ENCODE measurements around the gene SHROOM3. TPM values are rescaled to one million over a fixed set of nuclear protein-coding genes. Genes with fewer than 3 reads are reported as not detected.

The SHROOM3 gene
- total RNA-seq, 2 donors from 2014 or later: 18.1 to 21.8 TPM

GRCh38 chr4:76637712-76638361 is 202.8 kb downstream of the SHROOM3 start:
- Histone ChIP-seq H3K9ac (ENCODE audit: extremely low read depth, low read length, poor library complexity, severe bottlenecking) (no peak overlapping the region), H3K36me3 (ENCODE audit: control insufficient read depth, insufficient read depth, low read length) (no peaks in the 10 kb centered on the region), H3K4me3 (ENCODE audit: low read length) (no peak overlapping the region), H3K27ac (ENCODE audit: low read depth, low read length) (no peak overlapping the region), H3K9me3 (ENCODE audit: control insufficient read depth, low read length) (no peaks in the 10 kb centered on the region), H3K4me1 (ENCODE audit: control insufficient read depth, insufficient read depth, low read length) (peaks cover 5% of the 10 kb centered on the region), H3K27me3 (ENCODE audit: control insufficient read depth, insufficient read depth, low read length, poor library complexity, severe bottlenecking) (no peaks in the 10 kb centered on the region)
- no peak for DNase-seq
- Mint-ChIP-seq H3K27ac (no peak overlapping the region), H3K4me1 (peaks cover 26% of the 10 kb centered on the region), H3K9me3 (no peaks in the 10 kb centered on the region), H3K4me3 (no peak overlapping the region), H3K36me3 (ENCODE audit: low read depth) (no peaks in the 10 kb centered on the region), H3K27me3 (ENCODE audit: insufficient read depth) (peaks cover 20% of the 10 kb centered on the region)
- TF ChIP-seq CTCF (conservative IDR thresholded peaks at IDR 0.05): no peak
- WGBS, 2 experiments (ENCODE audit: insufficient coverage in 1 of 2, insufficient read length in 1 of 2): 84 to 100% methylated on average over 1 to 5 of the region's 5 CpGs

GRCh38 chr4:76639288-76639687 is 204.3 kb downstream of the SHROOM3 start:
- TF ChIP-seq CTCF (conservative IDR thresholded peaks at IDR 0.05): no peak
- Histone ChIP-seq H3K4me3 (ENCODE audit: low read length) (no peak overlapping the region), H3K4me1 (ENCODE audit: control insufficient read depth, insufficient read depth, low read length) (peaks cover 5% of the 10 kb centered on the region), H3K9me3 (ENCODE audit: control insufficient read depth, low read length) (no peaks in the 10 kb centered on the region), H3K36me3 (ENCODE audit: control insufficient read depth, insufficient read depth, low read length) (no peaks in the 10 kb centered on the region), H3K9ac (ENCODE audit: extremely low read depth, low read length, poor library complexity, severe bottlenecking) (no peak overlapping the region), H3K27ac (ENCODE audit: low read depth, low read length) (no peak overlapping the region), H3K27me3 (ENCODE audit: control insufficient read depth, insufficient read depth, low read length, poor library complexity, severe bottlenecking) (no peaks in the 10 kb centered on the region)
- Mint-ChIP-seq H3K4me1 (peaks cover 26% of the 10 kb centered on the region), H3K4me3 (no peak overlapping the region), H3K27me3 (ENCODE audit: insufficient read depth) (peaks cover 20% of the 10 kb centered on the region), H3K36me3 (ENCODE audit: low read depth) (no peaks in the 10 kb centered on the region), H3K27ac (no peak overlapping the region), H3K9me3 (no peaks in the 10 kb centered on the region)
- no peak for DNase-seq
- 89 to 100% methylated on average over 2 to 4 of the region's 4 CpGs for WGBS, 2 experiments (ENCODE audit: insufficient coverage in 1 of 2, insufficient read length in 1 of 2)

- Mint-ChIP-seq H3K36me3 (ENCODE audit: low read depth) (no peaks in the 10 kb centered on the region), H3K27me3 (ENCODE audit: insufficient read depth) (peaks cover 14% of the 10 kb centered on the region), H3K9me3 (no peaks in the 10 kb centered on the region), H3K4me1 (peaks cover 30% of the 10 kb centered on the region), H3K4me3 (no peak overlapping the region), H3K27ac (no peak overlapping the region)
- no peaks in the 10 kb centered on the region for H3K27me3 ChIP-seq (ENCODE audit: control insufficient read depth, insufficient read depth, low read length, poor library complexity, severe bottlenecking)
- no peak overlapping the region for H3K4me3 ChIP-seq (ENCODE audit: low read length)
- peaks cover 8% of the 10 kb centered on the region for H3K4me1 ChIP-seq (ENCODE audit: control insufficient read depth, insufficient read depth, low read length)
- WGBS, 2 experiments (ENCODE audit: insufficient coverage in 1 of 2, insufficient read length in 1 of 2): 90 to 91% methylated on average over 5 to 6 of the region's 6 CpGs
- TF ChIP-seq CTCF (conservative IDR thresholded peaks at IDR 0.05): peak; percentile 14
- no peaks in the 10 kb centered on the region for H3K36me3 ChIP-seq (ENCODE audit: control insufficient read depth, insufficient read depth, low read length)
- DNase-seq: peak; percentile 54
- H3K27ac ChIP-seq (ENCODE audit: low read depth, low read length): no peak overlapping the region
- no peak overlapping the region for H3K9ac ChIP-seq (ENCODE audit: extremely low read depth, low read length, poor library complexity, severe bottlenecking)
- H3K9me3 ChIP-seq (ENCODE audit: control insufficient read depth, low read length): no peaks in the 10 kb centered on the region
Measured at GRCh38 chr4:76640353-76640910, 205.4 kb downstream of the SHROOM3 start.

Data from endodermal cell (in vitro differentiated cells).